Activated CD4-positive, CD25-positive, alpha-beta regulatory T cell treated with anti-CD3 and anti-CD28 coated beads, Interleukin-2, amount 50 U/mL, for 24 hours (primary cell): Measurements from ENCODE around the gene SMCHD1.
A peak's percentile ranks its signal among the peaks of the same experiment; 100 is the strongest.
"Not testable (repeated sequence)": the region's sequence is repeated elsewhere in the genome, so short reads cannot be mapped to it uniquely, and the experiment has no call there.

Source experiments
- ATAC-seq, 2 donors: fragments of 150-1000 bp; cut with Tn5 transposase; one replicate each; pipeline ENCODE4 v1.10.0; 2021; ENCODE audit warnings: mild to moderate bottlenecking in 1 of 2, moderate library complexity in 1 of 2

Gene SMCHD1

DNA sequence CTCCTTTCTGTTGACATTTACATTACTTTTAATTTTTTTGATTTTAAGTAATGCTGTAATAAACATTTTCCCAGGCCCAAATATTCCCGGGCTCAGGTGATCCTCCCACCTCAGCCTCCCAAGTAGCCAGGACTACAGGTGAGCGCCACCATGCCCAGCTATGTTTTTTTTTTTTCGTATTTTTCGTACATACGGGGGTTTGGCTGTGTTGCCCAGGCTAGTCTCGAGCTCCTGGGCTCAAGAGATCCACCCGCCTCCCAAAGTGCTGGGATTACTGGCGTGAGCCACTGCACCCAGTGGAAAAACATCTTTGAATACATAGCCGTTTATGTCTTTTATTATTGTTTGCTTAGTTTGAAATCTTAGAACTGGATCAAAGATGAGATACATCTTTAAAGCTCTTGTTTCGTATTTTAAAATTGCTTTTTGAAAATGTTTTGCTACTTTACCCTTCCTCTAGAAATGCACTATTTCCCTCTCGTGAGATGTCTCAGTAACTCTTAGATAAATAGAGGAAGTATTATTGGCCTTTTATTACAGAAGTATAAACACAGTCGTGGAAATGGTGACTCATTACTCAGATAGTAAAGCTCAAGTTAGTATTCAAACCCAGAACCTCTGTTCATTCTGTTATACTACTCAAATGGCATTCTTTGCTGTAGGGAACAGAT lies 2.4 kb downstream of the SMCHD1 start:
- ATAC-seq = no peak

DNA sequence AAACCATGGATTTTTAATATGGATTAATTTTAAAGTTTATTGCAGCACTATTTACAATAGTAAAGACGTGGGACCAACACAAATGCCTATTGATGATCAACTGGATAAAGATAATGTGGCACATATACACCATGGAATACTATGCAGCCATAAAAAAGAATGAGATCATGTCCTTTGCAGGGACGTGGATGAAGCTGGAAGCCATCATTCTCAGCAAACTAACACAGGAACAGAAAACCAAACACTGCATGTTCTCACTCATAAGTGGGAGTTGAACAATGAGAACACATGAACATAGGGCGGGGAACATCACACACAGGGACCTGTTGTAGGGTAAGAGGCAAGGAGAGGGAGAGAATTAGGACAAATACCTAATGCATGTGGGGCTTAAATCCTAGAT lies 5.3 kb downstream of the SMCHD1 start:
- not testable (repeated sequence) for ATAC-seq

DNA sequence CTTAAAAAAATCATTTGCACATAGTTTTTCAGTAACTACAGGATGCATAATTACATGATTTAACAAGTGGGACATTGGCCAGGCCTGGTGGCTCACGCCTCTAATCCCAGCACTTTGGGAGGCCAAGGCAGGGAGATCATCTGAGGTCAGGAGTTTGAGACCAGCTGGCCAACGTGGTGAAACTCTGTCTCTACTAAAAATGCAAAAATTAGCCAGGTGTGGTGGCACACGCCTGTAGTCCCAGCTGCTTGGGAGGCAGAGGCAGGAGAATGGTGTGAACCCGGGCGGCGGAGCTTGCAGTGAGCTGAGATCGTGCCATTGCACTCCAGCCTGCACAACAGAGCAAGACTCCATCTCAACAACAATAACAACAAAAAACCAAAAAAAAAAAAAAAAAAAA lies 6.8 kb downstream of the SMCHD1 start:
- not testable (repeated sequence) for ATAC-seq

GRCh38 chr18:2662990-2663389 lies 7.5 kb downstream of the SMCHD1 start:
- no peak for ATAC-seq

- ATAC-seq = no peak
Measured at GRCh38 chr18:2672410-2672809, 16.9 kb downstream of the SMCHD1 start.

- no peak for ATAC-seq
Measured at GRCh38 chr18:2672872-2673271, 17.3 kb downstream of the SMCHD1 start.

GRCh38 chr18:2678933-2679332 lies 23.4 kb downstream of the SMCHD1 start:
- ATAC-seq = not testable (repeated sequence)

GRCh38 chr18:2680216-2680792 lies 24.8 kb downstream of the SMCHD1 start:
- peak; percentile 57 to 65 for ATAC-seq

DNA sequence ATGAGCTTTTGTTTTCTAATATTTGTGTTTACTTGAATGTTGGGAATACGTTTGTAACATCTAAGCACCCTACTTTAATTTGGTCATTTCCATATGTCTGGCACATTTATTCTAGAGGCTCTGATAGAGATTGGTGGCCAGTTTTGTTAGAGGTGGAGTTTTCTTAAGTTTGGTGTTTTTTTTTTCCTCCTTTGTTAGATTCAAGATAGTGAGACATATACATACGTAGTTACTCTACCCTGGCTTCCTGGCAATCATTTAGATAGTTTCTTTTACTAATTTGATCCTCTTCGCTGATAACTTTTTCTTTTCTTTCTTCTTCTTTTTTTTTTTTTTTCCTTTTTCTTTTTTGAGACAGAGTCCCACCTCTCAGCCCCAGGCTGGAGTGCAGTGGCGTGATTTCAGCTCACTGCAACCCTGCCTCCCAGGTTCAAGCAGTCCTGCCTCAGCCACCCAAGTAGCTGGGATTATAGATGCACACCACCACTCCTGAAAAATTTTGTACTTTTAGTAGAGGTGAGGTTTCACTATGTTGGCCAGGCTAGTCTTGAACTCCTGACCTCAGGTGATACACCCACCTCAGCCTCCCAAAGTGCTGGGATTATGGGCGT lies 26.6 kb downstream of the SMCHD1 start:
- peak; percentile 53 to 57 for ATAC-seq

DNA sequence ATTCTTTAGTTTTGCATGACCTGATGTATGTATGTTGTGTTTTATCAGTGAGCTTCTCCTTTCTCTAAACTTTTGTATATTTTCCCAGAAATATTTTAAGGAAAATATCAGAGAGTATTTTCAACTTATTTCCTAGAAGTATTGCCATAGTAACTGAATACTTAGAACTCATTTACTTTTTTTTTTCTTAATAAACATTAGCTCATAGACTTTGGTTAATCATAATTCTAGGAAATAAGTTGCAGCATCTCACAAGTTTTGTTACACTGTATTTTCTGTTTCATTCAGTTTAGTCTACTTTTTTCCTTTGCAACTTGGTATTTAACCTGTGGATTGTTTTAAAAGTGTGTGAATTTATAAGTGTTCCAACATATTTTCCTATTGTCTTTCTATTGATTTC lies 27.5 kb downstream of the SMCHD1 start:
- ATAC-seq = peak; percentile 47 to 50

DNA sequence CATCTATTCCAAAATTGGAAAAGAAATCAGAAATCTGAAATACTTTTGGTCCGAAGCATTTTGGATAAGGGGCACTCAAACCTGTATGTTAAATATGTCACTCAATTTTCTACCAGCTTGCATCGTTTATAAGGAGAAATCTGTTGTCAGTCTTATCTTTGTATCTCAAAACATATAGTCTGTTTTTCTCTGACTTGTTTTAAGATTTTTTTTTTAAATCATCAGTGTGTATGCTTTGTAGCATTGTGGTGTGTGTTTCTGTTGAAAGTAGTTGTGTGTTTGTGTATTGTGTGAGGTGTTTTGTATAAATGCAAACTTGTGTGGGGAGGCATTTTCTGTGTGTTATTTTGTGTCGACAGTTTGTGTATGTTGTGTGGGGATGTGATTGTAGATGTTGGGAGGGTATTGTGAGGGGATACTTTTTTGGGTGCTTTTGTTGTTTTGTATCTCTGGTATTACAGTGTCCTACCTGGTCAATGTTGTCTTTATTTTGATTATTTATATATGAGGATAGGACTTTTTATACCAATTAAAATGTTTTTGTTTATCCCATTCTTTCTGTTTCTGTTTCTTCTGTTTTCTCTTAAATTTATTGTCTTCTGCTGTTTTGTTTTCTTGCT lies 30.9 kb downstream of the SMCHD1 start:
- no peak for ATAC-seq

DNA sequence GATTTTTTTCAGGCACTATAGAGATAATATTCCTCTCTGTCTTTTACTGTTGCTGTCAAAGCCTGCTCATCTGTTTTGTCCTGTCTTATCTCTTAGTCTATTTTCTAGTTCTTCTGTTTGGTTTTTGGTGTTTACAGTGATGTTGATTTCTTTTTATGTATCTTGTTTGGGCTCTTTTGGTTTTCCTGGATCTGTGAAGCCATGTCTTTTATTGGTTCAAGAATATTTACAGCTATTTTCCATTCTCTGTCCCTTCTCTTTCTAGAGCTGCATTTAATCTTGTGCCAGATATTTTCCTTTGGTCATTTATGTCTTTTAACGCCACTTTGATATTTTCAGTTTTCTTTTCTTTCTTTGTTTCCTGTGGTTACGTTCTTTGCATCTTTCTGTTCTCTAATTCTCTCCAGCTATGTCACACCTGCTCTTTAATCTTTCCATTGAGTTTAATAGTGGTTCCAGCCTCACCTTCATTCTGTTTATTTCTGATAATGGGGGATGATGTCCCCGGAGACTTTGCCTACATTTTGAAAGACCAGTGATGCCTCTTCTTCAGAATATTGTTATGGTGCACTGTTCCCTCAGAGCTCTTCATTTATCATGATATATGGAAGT lies 32.0 kb downstream of the SMCHD1 start:
- peak in 1 of 2 donors; percentile 27 for ATAC-seq

GRCh38 chr18:2692508-2692907 lies 37.0 kb downstream of the SMCHD1 start:
- no peak for ATAC-seq

- no peak for ATAC-seq
Measured at GRCh38 chr18:2697184-2697583, 41.7 kb downstream of the SMCHD1 start.

GRCh38 chr18:2699001-2699400 lies 43.5 kb downstream of the SMCHD1 start:
- no peak for ATAC-seq

DNA sequence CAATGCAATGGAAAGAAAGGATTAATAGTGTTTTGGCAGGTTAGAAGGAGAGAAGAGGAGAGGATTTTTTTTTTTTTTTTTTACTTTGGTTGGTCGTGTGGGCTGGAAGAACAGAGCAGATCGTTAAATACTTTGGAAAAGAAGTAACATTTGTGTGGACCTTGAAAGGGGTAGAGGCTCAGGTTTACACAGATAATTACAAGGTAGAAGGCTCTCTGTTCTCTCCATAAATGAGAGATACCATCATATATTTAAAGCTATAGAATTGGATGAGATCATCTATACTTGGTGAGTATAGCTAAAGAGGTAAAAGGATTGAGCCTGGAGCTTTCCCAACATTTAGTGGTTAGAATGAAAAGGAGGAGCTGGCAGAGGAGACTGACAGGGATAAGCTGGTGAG lies 49.0 kb downstream of the SMCHD1 start:
- ATAC-seq = no peak

GRCh38 chr18:2706903-2707302 lies 51.4 kb downstream of the SMCHD1 start:
- ATAC-seq = no peak

DNA sequence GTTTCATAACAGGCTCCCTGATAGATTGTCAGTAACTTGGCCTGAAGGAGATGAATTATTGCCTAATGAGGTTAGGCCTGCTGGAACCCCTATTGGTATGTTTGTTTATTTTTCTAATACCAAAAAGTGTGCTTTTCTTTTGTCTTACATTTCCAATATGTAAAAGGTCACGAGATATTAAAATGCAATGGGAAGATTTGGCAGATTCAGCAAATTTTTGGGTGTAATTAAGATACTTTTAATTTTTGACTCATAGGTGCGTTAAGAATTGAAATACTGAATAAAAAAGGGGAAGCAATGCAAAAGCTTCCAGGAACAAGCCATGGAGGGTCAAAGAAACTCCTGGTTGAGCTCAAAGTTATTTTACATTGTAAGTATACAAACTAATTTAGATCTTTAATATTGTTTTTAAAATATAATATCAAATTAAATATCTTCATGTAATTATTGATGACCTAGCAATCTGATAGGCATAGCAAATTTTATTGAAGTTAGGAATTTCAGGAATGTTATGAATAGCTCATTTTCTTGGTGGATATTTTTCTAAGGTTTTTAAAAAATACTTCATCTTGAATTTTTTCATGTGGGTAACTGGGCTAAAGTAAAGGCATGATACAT lies 52.1 kb downstream of the SMCHD1 start:
- no peak for ATAC-seq

DNA sequence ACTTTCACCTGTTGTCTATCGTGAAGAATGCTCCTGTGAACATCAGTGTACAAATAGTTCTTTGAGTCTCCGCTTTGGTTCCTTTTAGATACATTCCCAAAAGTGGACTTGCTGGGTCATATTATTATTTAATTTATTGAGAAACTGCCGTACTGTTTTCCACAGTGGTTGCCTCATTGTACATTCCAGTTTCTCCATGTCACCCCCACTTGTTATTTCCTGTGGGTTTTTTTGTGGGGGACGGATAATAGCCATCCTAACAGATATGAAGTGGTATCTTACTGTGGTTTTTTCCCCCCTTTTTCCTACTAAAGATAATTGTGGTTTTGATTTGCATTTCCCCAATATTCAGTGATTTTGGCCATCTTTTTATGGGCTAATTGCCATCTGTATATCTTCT lies 53.8 kb downstream of the SMCHD1 start:
- no peak for ATAC-seq

GRCh38 chr18:2714140-2714539 lies 58.6 kb downstream of the SMCHD1 start:
- ATAC-seq = peak; percentile 76 to 85

DNA sequence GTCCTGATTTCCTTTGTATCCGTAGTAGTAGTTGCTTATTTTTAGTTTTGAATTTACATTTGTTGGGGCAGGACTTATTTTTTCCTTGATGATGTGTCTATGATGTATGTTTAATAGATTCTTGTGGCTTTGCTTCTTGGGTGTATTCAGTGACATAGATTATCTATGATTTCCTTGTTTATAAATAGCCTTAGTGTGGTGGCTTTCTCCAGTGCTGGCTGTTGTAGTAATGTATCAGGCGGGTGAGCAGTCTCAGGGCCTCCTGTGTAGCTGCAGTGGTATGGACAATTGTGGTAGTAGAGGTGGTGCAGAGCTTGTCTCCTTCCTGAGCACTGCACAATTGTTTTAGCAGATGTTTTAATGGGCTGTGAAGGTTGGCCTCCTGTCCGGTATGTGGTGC lies 60.5 kb downstream of the SMCHD1 start:
- no peak for ATAC-seq

DNA sequence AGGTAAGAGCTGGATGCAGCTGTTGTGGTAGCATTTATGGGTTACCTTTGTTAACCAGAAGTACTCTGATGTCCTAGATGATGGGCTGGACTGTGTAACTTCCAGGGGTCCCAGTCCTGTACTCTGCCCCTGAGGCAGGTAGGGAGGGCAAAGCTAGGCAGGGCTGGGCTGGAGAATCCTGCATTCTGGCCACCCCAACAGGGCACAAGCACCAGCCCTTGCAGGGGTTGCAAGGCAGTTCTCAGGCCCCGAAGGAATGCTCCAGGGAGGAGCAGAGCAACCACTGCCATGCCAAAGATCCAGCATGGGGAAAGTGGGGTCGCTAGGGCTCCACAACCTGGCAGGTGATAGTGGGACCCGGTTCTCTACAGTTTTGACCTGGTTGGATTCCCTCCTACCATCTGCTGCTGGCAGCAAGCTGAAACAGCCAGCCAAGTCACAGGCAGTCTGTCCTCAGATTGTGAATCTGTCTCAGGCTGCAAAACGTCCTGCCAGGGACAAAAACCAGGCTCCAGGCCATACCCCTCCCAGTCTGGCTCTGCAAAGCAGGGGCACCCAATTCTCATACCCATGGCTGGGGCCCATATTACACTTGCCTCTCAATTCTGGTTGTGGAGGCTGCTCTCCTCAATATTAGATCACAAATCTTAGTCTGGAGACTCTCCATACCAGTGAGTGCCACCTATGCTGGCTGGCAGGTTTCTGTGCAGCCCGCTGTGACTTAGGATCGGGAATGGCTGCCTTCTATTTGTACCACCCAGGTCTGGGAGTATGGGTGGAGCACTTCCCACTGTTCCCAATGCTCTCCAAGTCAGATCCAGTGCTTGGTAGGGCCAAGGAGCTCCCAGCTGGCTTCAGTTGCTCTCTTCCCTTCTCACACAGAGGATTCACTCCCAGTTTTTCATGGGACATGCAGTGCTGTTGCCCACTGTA lies 61.1 kb downstream of the SMCHD1 start:
- ATAC-seq = no peak
